Glutamatergic neuron (in vitro differentiated cells): ENCODE measurements around the gene NELFB. TPM values are rescaled to one million over a fixed set of nuclear protein-coding genes. Genes with fewer than 3 reads are reported as not detected.

Experiments used
- DNase-seq: peaks from one replicate; pipeline ENCODE4 v3.0.0; 2022
- H3K27ac Mint-ChIP-seq: one replicate; pipeline ENCODE4 v1.8.0; 2020; ENCODE audit warnings: mild to moderate bottlenecking, mixed read lengths, inconsistent platforms; ENCODE audit not compliant: unreplicated experiment
- H3K27me3 Mint-ChIP-seq: one replicate; pipeline ENCODE4 v1.8.0; 2020; ENCODE audit warnings: mild to moderate bottlenecking, moderate library complexity, mixed read lengths, inconsistent platforms; ENCODE audit not compliant: unreplicated experiment
- H3K36me3 Mint-ChIP-seq: one replicate; pipeline ENCODE4 v1.8.0; 2020; ENCODE audit warnings: mild to moderate bottlenecking, mixed read lengths, inconsistent platforms; ENCODE audit not compliant: unreplicated experiment
- H3K4me1 Mint-ChIP-seq: one replicate; pipeline ENCODE4 v1.8.0; 2020; ENCODE audit warnings: mild to moderate bottlenecking, low read depth, mixed read lengths, inconsistent platforms; ENCODE audit not compliant: unreplicated experiment
- H3K4me3 Mint-ChIP-seq: one replicate; pipeline ENCODE4 v1.8.0; 2020; ENCODE audit warnings: mild to moderate bottlenecking, mixed read lengths, inconsistent platforms; ENCODE audit not compliant: unreplicated experiment
- H3K9me3 Mint-ChIP-seq: one replicate; pipeline ENCODE4 v1.8.0; 2020; ENCODE audit warnings: mild to moderate bottlenecking, moderate library complexity, mixed read lengths, inconsistent platforms; ENCODE audit not compliant: unreplicated experiment
- CTCF ChIP-seq: fragments of 200-600 bp; sonication (generic); IDR thresholded peaks from one replicate; pipeline ENCODE4 v1.5.0; 2021; ENCODE audit not compliant: partially characterized antibody, unreplicated experiment
- total RNA-seq: library from RNA; stranded (reverse); fragmentation: NEBNext Ultra II Directional; extraction: Animal tissue kit (Norgen Biotek cat#: 25700); gene quantifications from one replicate; pipeline ENCODE4 v1.2.1, GENCODE V29; 2021; ENCODE audit not compliant: unreplicated experiment

NELFB gene
- total RNA-seq, 1 donor from 2014 or later, result 48.5 TPM

GRCh38 chr9:137252555-137253506 is 2.3 kb upstream of the NELFB start:
- H3K9me3 Mint-ChIP-seq, result peaks cover 5% of the 10 kb centered on the region
- no peak overlapping the region for H3K4me3 Mint-ChIP-seq
- peaks cover 2% of the 10 kb centered on the region for H3K27me3 Mint-ChIP-seq
- no peak for DNase-seq
- peaks cover 1% of the 10 kb centered on the region for H3K4me1 Mint-ChIP-seq
- H3K36me3 Mint-ChIP-seq, result no peaks in the 10 kb centered on the region
- H3K27ac Mint-ChIP-seq, result no peak overlapping the region
- TF ChIP-seq CTCF, result no peak

DNA sequence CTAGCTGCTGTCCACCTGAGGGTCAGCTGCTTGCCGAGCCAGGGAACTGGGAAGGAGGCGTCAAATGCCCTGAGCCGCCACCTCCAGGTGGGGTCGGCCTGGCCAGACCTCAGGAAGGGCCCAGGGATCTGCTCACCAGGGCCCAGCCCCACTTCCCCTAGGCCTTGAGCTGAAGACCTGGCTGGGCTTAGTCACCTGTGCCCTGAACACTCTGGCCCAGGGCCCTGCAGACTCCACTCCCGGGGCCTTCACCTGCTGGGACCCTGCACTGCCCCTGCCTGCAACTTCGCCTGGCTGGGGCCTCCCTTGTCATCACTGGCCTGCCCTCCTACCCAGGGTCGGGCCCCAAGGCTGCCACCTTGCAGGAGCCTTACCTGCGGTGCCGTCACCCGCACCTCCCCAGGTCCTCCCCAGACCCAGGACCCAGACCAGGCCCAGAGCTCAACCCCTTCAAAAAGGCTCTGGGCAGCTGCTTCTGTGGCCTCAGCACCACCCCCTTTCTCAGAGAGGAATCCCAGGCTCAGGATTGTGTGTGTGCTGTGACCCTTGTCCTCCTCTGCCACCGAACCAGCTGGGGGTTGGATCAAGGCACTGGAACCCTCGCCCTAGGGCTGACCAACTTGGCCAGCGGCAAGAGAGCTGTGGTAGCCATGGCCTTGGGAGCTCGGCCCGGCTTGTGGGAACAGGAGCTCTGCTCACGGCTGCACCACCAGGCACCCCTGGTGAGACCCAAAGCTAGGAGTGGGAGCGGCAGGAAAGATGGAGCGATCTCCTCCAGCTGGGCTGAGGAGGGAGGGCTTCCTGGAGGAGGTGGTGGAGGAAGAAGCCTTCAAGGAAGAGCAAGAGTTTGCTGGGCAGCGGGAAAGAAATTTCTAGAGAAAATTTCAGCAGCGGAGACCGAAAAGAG is 1.2 kb upstream of the NELFB start:
- DNase-seq, result no peak
- H3K27me3 Mint-ChIP-seq, result peaks cover 2% of the 10 kb centered on the region
- no peak for TF ChIP-seq CTCF

DNA sequence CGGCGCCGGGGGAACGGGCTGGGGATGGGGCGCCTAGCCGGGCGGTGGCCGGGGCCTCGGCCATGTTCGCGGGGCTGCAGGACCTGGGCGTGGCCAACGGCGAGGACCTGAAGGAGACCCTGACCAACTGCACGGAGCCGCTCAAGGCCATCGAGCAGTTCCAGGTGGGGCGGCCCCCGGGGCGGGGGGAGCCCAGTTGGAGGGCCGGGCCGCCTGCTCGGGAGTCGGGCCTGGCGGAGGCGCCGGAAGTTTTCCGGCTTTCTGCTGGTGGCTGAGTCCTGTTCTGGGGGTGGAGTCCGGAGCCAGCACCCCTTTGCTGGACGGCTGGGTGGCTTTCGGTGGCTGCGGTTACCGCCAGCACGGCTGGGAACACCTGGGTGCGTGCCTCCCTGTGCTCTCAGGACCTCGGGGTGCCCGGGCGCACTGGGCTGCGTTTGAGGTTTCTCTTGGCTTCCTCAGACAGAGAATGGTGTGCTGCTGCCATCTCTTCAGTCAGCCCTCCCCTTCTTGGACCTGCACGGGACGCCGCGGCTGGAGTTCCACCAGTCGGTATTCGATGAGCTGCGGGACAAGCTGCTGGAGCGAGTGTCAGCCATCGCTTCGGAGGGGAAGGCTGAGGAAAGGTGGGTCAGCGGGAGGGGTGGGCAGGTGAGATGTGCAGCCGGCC is 454 bp downstream of the NELFB start:
- Mint-ChIP-seq H3K36me3 (no peaks in the 10 kb centered on the region), H3K9me3 (peaks cover 5% of the 10 kb centered on the region), H3K27me3 (peaks cover 2% of the 10 kb centered on the region), H3K4me1 (peaks cover 1% of the 10 kb centered on the region), H3K27ac (no peak overlapping the region), H3K4me3 (peak overlapping the region; percentile 84)
- DNase-seq, result no peak
- no peak for TF ChIP-seq CTCF

More for the DNA sequence above, 1.2 kb upstream of the NELFB start:
- Mint-ChIP-seq H3K36me3 (no peaks in the 10 kb centered on the region), H3K9me3 (peaks cover 5% of the 10 kb centered on the region), H3K4me1 (peaks cover 1% of the 10 kb centered on the region), H3K27ac (peak overlapping the region; percentile 68), H3K4me3 (peak overlapping the region; percentile 92)

GRCh38 chr9:137256362-137256761 is 1.2 kb downstream of the NELFB start:
- peaks cover 5% of the 10 kb centered on the region for H3K9me3 Mint-ChIP-seq
- no peaks in the 10 kb centered on the region for H3K36me3 Mint-ChIP-seq
- H3K27ac Mint-ChIP-seq, result no peak overlapping the region
- peak overlapping the region; percentile 84 for H3K4me3 Mint-ChIP-seq
- peaks cover 1% of the 10 kb centered on the region for H3K4me1 Mint-ChIP-seq
- DNase-seq, result no peak
- TF ChIP-seq CTCF, result no peak
- H3K27me3 Mint-ChIP-seq, result peaks cover 2% of the 10 kb centered on the region
